IMR-90 (cell line): ENCODE results near the gene SPATA46. TPM values are rescaled to one million over a fixed set of nuclear protein-coding genes. Genes with fewer than 3 reads are reported as not detected.

Experiments used
- ATAC-seq: fragments of 200-7000 bp; cut with Tn5 transposase; 2 replicates; pipeline ENCODE4 v1.9.1; 2020; ENCODE audit warnings: low read depth, mild to moderate bottlenecking, moderate library complexity
- BruUV-seq: library from RNA; stranded (reverse); fragments of 400-500 nt; replicated peaks from 2 replicates; lab custom pipeline; 2021; lab: Mats Ljungman, UMichigan
- CTCF ChIA-PET: fragments of 300-600 bp; formaldehyde crosslinking; extraction: SDS; loops from one replicate; lab custom pipeline; 2021; ENCODE audit warnings: antibody characterized with exemption; lab: Yijun Ruan, JAX
- POLR2A ChIA-PET: fragments of 300-600 bp; sonication (Branson Sonifier 250); formaldehyde crosslinking; loops from one replicate; lab custom pipeline; 2022; ENCODE audit warnings: antibody characterized with exemption; ENCODE audit not compliant: unreplicated experiment; lab: Charles Lee
- DNase-seq: peaks from one replicate; pipeline ENCODE4 v3.0.0; 2013
- H2AFZ ChIP-seq: replicated peaks from 2 replicates; pipeline ENCODE3; 2013; ENCODE audit warnings: low read length, mild to moderate bottlenecking; ENCODE audit not compliant: poor library complexity
- H2AK5ac ChIP-seq: 2 replicates; pipeline ENCODE4 v1.6.1; 2013; ENCODE audit warnings: low read depth, low read length, inconsistent platforms
- H2AK9ac ChIP-seq: replicated peaks from 2 replicates; pipeline ENCODE3; 2013; ENCODE audit warnings: mild to moderate bottlenecking, low read depth, low read length, moderate library complexity; ENCODE audit not compliant: poor library complexity
- H2BK120ac ChIP-seq: 2 replicates; pipeline ENCODE4 v1.6.1; 2013; ENCODE audit warnings: low read depth, low read length, inconsistent platforms
- H2BK15ac ChIP-seq: 3 replicates; pipeline ENCODE4 v1.6.1; 2013; ENCODE audit warnings: low read depth, low read length, inconsistent platforms
- H2BK20ac ChIP-seq: 2 replicates; pipeline ENCODE4 v1.6.1; 2013; ENCODE audit warnings: low read depth, mild to moderate bottlenecking, inconsistent platforms, low read length, moderate library complexity
- H2BK5ac ChIP-seq: 2 replicates; pipeline ENCODE4 v1.6.1; 2013; ENCODE audit warnings: mild to moderate bottlenecking, low read depth, low read length, inconsistent platforms; ENCODE audit not compliant: poor library complexity, severe bottlenecking
- H3K14ac ChIP-seq: replicated peaks from 2 replicates; pipeline ENCODE4 v1.6.1; 2013; ENCODE audit warnings: low read depth, low read length, inconsistent platforms
- H3K18ac ChIP-seq: 2 replicates; pipeline ENCODE4 v1.6.1; 2013; ENCODE audit warnings: low read depth, low read length, control low read depth
- H3K23ac ChIP-seq: 2 replicates; pipeline ENCODE4 v1.6.1; 2013; ENCODE audit warnings: low read depth, low read length, inconsistent platforms
- H3K27ac ChIP-seq: 2 replicates; pipeline ENCODE4 v1.5.1; 2013; ENCODE audit warnings: mild to moderate bottlenecking, control low read depth, low read length; ENCODE audit not compliant: insufficient read depth
- H3K27me3 ChIP-seq: 2 replicates; pipeline ENCODE4 v1.6.1; 2013; ENCODE audit warnings: low read length; ENCODE audit not compliant: control insufficient read depth, insufficient read depth
- H3K36me3 ChIP-seq: 2 replicates; pipeline ENCODE4 v1.6.1; 2013; ENCODE audit warnings: low read length, mixed read lengths; ENCODE audit not compliant: control insufficient read depth, insufficient read depth
- H3K4ac ChIP-seq: 2 replicates; pipeline ENCODE4 v1.6.1; 2013; ENCODE audit warnings: low read depth, low read length, inconsistent platforms
- H3K4me1 ChIP-seq: 2 replicates; pipeline ENCODE4 v1.6.1; 2013; ENCODE audit warnings: low read length, mixed read lengths; ENCODE audit not compliant: control insufficient read depth, insufficient read depth
- H3K4me2 ChIP-seq: 2 replicates; pipeline ENCODE4 v1.6.1; 2013; ENCODE audit warnings: low read depth, mild to moderate bottlenecking, control low read depth, low read length, moderate library complexity
- H3K4me3 ChIP-seq: 2 replicates; pipeline ENCODE4 v1.5.1; 2013; ENCODE audit warnings: low read depth, mild to moderate bottlenecking, control low read depth, low read length, moderate library complexity; ENCODE audit not compliant: insufficient read depth
- H3K56ac ChIP-seq: 2 replicates; pipeline ENCODE4 v1.6.1; 2013; ENCODE audit warnings: low read length, inconsistent platforms; ENCODE audit not compliant: insufficient read depth; ENCODE audit errors: extremely low read depth
- H3K79me1 ChIP-seq, 2 experiments: 2 replicates each; pipeline ENCODE4 v1.6.1; 2013; ENCODE audit warnings: low read length in 2 of 2, inconsistent platforms in 1 of 2, low read depth in 1 of 2
- H3K9ac ChIP-seq: 2 replicates; pipeline ENCODE4 v1.6.1; 2013; ENCODE audit warnings: low read depth, low read length, control low read depth
- H3K9me1 ChIP-seq: 2 replicates; pipeline ENCODE4 v1.6.1; 2013; ENCODE audit warnings: low read length, inconsistent platforms; ENCODE audit not compliant: insufficient read depth
- H3K9me3 ChIP-seq: 2 replicates; pipeline ENCODE4 v1.6.1; 2013; ENCODE audit warnings: low read length; ENCODE audit not compliant: control insufficient read depth, insufficient read depth
- H4K20me1 ChIP-seq: 2 replicates; pipeline ENCODE4 v1.6.1; 2013; ENCODE audit warnings: low read length, inconsistent platforms; ENCODE audit not compliant: insufficient read depth
- H4K5ac ChIP-seq: 2 replicates; pipeline ENCODE4 v1.6.1; 2013; ENCODE audit warnings: mild to moderate bottlenecking, low read depth, low read length, control low read depth
- H4K8ac ChIP-seq, 2 experiments: 2 replicates each; pipeline ENCODE4 v1.6.1; 2013; ENCODE audit warnings: low read depth in 2 of 2, low read length in 2 of 2, control low read depth in 1 of 2, inconsistent platforms in 1 of 2
- H4K91ac ChIP-seq: 2 replicates; pipeline ENCODE4 v1.6.1; 2013; ENCODE audit warnings: low read depth, low read length, inconsistent platforms; ENCODE audit not compliant: insufficient read depth
- MXI1 ChIP-seq: IDR thresholded peaks from 2 replicates; pipeline ENCODE4 v1.6.1; 2012; ENCODE audit warnings: low read depth, mild to moderate bottlenecking, low read length, moderate library complexity, borderline replicate concordance
- RFX5 ChIP-seq: IDR thresholded peaks from 2 replicates; pipeline ENCODE4 v1.8.0; 2012; ENCODE audit warnings: low read depth, mild to moderate bottlenecking, low read length, moderate library complexity
- WGBS, 2 experiments: methylation state at CpG; one replicate each; pipeline versions ENCODE4 v1.1.5 to v1.1.7; 2013; ENCODE audit warnings: missing lambda C conversion rate in 2 of 2; ENCODE audit not compliant: insufficient read length in 1 of 2; ENCODE audit errors: extremely low coverage in 2 of 2; 5-methylcytosine and 5-hydroxymethylcytosine counted together
- dilution Hi-C: fragments of 300-500 bp; cut with HindIII; formaldehyde crosslinking; loops from one replicate; pipeline ENCODE4 v1.14.3; 2018; ENCODE audit warnings: low sequenced_read_pairs; ENCODE audit not compliant: unreplicated experiment
- in situ Hi-C: fragments of 300-500 bp; cut with MboI; formaldehyde crosslinking; loops from 3 replicates; pipeline ENCODE4 v1.14.3; 2019; ENCODE audit warnings: low sequenced_read_pairs, inconsistent platforms, mixed read lengths
- intact Hi-C: fragments of 100-400 bp; cut with micrococcal nuclease; formaldehyde crosslinking; loops from 2 replicates; pipeline ENCODE4 v1.10.0; 2022
- polyA plus RNA-seq, 3 experiments: library from polyadenylated mRNA; depleted of rRNA; stranded (reverse); fragments of >200 nt; gene quantifications; 2 replicates each; pipeline ENCODE4 v1.2.3, GENCODE V29; 2012; ENCODE audit warnings: low replicate concordance in 1 of 3
- total RNA-seq: library from RNA; depleted of rRNA; stranded (reverse); fragments of >200 nt; gene quantifications from 2 replicates; pipeline ENCODE4 v1.2.3, GENCODE V29; 2012

Gene SPATA46
- total and polyA plus RNA-seq, 2 of the 4 experiments (the other 2 are of a cell fraction): not detected

GRCh38 chr1:162380061-162380846 lies 3.6 kb upstream of the SPATA46 start:
- intact Hi-C loops (no loop called here), dilution Hi-C loops (no loop called here), in situ Hi-C loops (loop anchor here (25.0 kb wide), 1 partner anchor 593 kb away; no protein-coding TSS in a partner anchor)
- H3K23ac ChIP-seq: no peak overlapping the region
- H2AK5ac ChIP-seq: no peak overlapping the region
- no peak for DNase-seq
- H3K56ac ChIP-seq: no peak overlapping the region
- H2BK120ac ChIP-seq: no peak overlapping the region
- H3K18ac ChIP-seq: no peak overlapping the region
- H3K9ac ChIP-seq: no peak overlapping the region
- no peak overlapping the region for H3K4me2 ChIP-seq
- H3K36me3 ChIP-seq: no peaks in the 10 kb centered on the region
- no peak overlapping the region for H2BK5ac ChIP-seq
- H2AK9ac ChIP-seq: no peak overlapping the region
- H3K4ac ChIP-seq: no peak overlapping the region
- H4K8ac ChIP-seq: no peak overlapping the region
- no peaks in the 10 kb centered on the region for H3K9me1 ChIP-seq
- ChIA-PET CTCF (interaction anchor here (0.9 to 1.4 kb wide), 3 partner anchors 12 to 324 kb away, joined by 3 to 7 read pairs (median 6); no protein-coding TSS in a partner anchor), POLR2A (no interaction called here)
- H3K27ac ChIP-seq: no peak overlapping the region
- TF ChIP-seq MXI1 (no peak), RFX5 (no peak)
- no peak overlapping the region for H3K14ac ChIP-seq
- no peaks in the 10 kb centered on the region for H4K20me1 ChIP-seq
- H3K27me3 ChIP-seq: peaks cover 24% of the 10 kb centered on the region
- no peak overlapping the region for H4K5ac ChIP-seq
- no peak overlapping the region for H2BK20ac ChIP-seq
- WGBS, 2 experiments: 60% methylated on average over 1 of the region's 6 CpGs; no CpG with 5 or more reads in 1 of the 2 experiments
- no peak overlapping the region for H2AFZ ChIP-seq
- no peaks in the 10 kb centered on the region for H3K9me3 ChIP-seq
- no peaks in the 10 kb centered on the region for H3K4me1 ChIP-seq
- BruUV-seq: no TSS peak
- H2BK15ac ChIP-seq: no peak overlapping the region
- ATAC-seq: no peak
- no peak overlapping the region for H3K4me3 ChIP-seq
- H4K91ac ChIP-seq: no peak overlapping the region
- H3K79me1 ChIP-seq: no peaks in the 10 kb centered on the region
